ENCODE measurements around the gene HCFC1. TPM values are rescaled to one million over a fixed set of nuclear protein-coding genes. Genes with fewer than 3 reads are reported as not detected.

HCFC1 gene
- total and polyA plus RNA-seq, 2 experiments from 2014 or later = 18.9 to 25.0 TPM

GRCh38 chrX:153944140-153944799, 27.3 kb downstream of the HCFC1 start, which contains the start of gene RENBP:
TSS of gene RENBP (minus strand) at chrX:153944643. CDS start at chrX:153944610, 33 bp downstream.
- 68% methylated on average over 22 of the region's 31 CpGs for WGBS (ENCODE audit: low lambda C conversion rate, missing lambda C conversion rate)
- H3K4me3 ChIP-seq = no peak within 1 kb of the TSS
- no peaks in the 10 kb centered on the region for H3K36me3 ChIP-seq (replicated peaks; ENCODE audit: insufficient read depth, low read depth)
- no peaks in the 10 kb centered on the region for H4K20me1 ChIP-seq (ENCODE audit: insufficient read depth, poor library complexity, severe bottlenecking)
- H3K27me3 ChIP-seq = no peaks in the 10 kb centered on the region
- no peaks in the 10 kb centered on the region for H3K4me1 ChIP-seq (ENCODE audit: insufficient read depth)
- H3K4me2 ChIP-seq = peak within 1 kb of the TSS; percentile 54
- H3K9me3 ChIP-seq (ENCODE audit: low read depth) = no peaks in the 10 kb centered on the region
- no peak for TF ChIP-seq EZH2phosphoT487 (IDR thresholded peaks at IDR 0.05; ENCODE audit: low read depth, severe bottlenecking, unreplicated experiment)
- TF ChIP-seq EZH2 (IDR thresholded peaks at IDR 0.05; ENCODE audit: borderline replicate concordance) = no peak
- TF ChIP-seq, protein P1, sequence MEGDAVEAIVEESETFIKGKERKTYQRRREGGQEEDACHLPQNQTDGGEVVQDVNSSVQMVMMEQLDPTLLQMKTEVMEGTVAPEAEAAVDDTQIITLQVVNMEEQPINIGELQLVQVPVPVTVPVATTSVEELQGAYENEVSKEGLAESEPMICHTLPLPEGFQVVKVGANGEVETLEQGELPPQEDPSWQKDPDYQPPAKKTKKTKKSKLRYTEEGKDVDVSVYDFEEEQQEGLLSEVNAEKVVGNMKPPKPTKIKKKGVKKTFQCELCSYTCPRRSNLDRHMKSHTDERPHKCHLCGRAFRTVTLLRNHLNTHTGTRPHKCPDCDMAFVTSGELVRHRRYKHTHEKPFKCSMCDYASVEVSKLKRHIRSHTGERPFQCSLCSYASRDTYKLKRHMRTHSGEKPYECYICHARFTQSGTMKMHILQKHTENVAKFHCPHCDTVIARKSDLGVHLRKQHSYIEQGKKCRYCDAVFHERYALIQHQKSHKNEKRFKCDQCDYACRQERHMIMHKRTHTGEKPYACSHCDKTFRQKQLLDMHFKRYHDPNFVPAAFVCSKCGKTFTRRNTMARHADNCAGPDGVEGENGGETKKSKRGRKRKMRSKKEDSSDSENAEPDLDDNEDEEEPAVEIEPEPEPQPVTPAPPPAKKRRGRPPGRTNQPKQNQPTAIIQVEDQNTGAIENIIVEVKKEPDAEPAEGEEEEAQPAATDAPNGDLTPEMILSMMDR (IDR thresholded peaks at IDR 0.05; ENCODE audit: poor library complexity) = no peak
- H3K79me2 ChIP-seq = no peaks in the 10 kb centered on the region
- H3K9me2 ChIP-seq (replicated peaks; ENCODE audit: insufficient read depth) = no peaks in the 10 kb centered on the region
- H3K27ac ChIP-seq = no peak within 1 kb of the TSS
- H2AFZ ChIP-seq = no peak within 1 kb of the TSS
- peak; percentile 63 for DNase-seq (ENCODE audit: low spot score)

DNA sequence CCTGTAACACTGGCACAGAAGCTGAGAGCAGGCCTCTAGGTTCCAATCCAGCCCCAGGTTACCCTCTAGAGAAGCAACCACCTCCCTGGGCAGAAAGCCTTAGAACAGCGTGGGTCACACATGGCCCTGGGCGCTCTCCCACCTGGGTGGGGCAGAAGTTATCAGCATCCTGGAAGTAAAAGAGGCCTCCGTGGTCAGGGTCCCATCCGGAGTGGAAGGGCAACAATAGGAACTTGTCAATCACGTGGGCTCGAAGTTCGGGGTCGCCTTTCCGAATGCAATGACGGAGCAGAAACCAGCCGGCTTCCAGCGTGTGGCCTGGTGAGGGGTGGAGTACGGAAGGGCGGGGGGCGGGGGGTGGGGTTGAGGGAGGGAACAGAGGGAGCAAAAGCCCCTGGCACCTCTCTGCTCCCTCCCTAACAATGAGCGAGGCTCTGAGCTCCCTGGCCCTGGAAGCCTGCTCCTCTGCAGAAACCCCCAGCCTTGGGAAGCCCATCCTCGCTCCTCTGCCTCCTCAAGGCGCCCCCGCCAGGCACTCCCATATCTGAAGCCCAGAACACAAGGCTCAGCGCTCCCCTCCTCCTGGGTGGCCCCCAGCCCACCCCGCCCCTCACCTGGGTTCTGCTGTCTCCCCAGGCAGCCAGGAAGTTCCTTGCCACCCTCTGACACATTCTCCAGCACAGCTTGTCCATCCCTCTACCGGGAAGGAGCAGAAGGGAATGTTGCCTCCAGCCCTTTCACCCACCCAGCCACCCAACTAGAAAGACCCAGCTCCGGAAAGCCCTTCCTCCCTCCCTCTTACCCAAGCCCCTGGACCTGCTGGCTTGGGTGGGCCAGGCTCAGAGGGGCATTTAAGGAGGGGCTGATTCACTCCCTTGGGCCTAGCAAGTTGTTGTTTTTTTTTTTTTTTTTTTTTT, 30.0 kb downstream of the HCFC1 start:
- Histone ChIP-seq H3K9me2 (replicated peaks; ENCODE audit: insufficient read depth) (no peaks in the 10 kb centered on the region), H3K9me3 (ENCODE audit: low read depth) (no peaks in the 10 kb centered on the region), H3K36me3 (replicated peaks; ENCODE audit: insufficient read depth, low read depth) (no peaks in the 10 kb centered on the region), H4K20me1 (ENCODE audit: insufficient read depth, poor library complexity, severe bottlenecking) (no peaks in the 10 kb centered on the region), H3K4me3 (no peak overlapping the region), H3K79me2 (no peaks in the 10 kb centered on the region), H3K4me2 (no peak overlapping the region), H3K4me1 (ENCODE audit: insufficient read depth) (no peaks in the 10 kb centered on the region), H2AFZ (no peak overlapping the region), H3K27me3 (no peaks in the 10 kb centered on the region), H3K27ac (no peak overlapping the region)
- no peak for DNase-seq (ENCODE audit: low spot score)
- TF ChIP-seq, protein P1 (IDR thresholded peaks at IDR 0.05; ENCODE audit: poor library complexity) = no peak
- TF ChIP-seq EZH2 (IDR thresholded peaks at IDR 0.05; ENCODE audit: borderline replicate concordance) = no peak
- TF ChIP-seq EZH2phosphoT487 (IDR thresholded peaks at IDR 0.05; ENCODE audit: low read depth, severe bottlenecking, unreplicated experiment) = no peak
- WGBS (ENCODE audit: low lambda C conversion rate, missing lambda C conversion rate) = 68% methylated on average over 19 of the region's 23 CpGs

GRCh38 chrX:153939573-153939972, 32.0 kb downstream of the HCFC1 start:
- no peaks in the 10 kb centered on the region for H4K20me1 ChIP-seq (ENCODE audit: insufficient read depth, poor library complexity, severe bottlenecking)
- no peak overlapping the region for H3K4me2 ChIP-seq
- no peaks in the 10 kb centered on the region for H3K79me2 ChIP-seq
- TF ChIP-seq, protein P1 (IDR thresholded peaks at IDR 0.05; ENCODE audit: poor library complexity) = no peak
- TF ChIP-seq EZH2 (IDR thresholded peaks at IDR 0.05; ENCODE audit: borderline replicate concordance) (no peak), EZH2phosphoT487 (IDR thresholded peaks at IDR 0.05; ENCODE audit: low read depth, severe bottlenecking, unreplicated experiment) (no peak)
- no peak overlapping the region for H3K27ac ChIP-seq
- no peaks in the 10 kb centered on the region for H3K27me3 ChIP-seq
- no peak overlapping the region for H3K4me3 ChIP-seq
- H3K36me3 ChIP-seq (replicated peaks; ENCODE audit: insufficient read depth, low read depth) = no peaks in the 10 kb centered on the region
- DNase-seq (ENCODE audit: low spot score) = no peak
- H3K9me2 ChIP-seq (replicated peaks; ENCODE audit: insufficient read depth) = no peaks in the 10 kb centered on the region
- no peaks in the 10 kb centered on the region for H3K9me3 ChIP-seq (ENCODE audit: low read depth)
- H3K4me1 ChIP-seq (ENCODE audit: insufficient read depth) = no peaks in the 10 kb centered on the region
- WGBS (ENCODE audit: low lambda C conversion rate, missing lambda C conversion rate) = 81% methylated on average over 6 of the region's 7 CpGs
- H2AFZ ChIP-seq = no peak overlapping the region

All from hepatocyte (in vitro differentiated cells).